Panc1 (cell line): ENCODE data around the gene MYO1E. TPM values are rescaled to one million over a fixed set of nuclear protein-coding genes. Genes with fewer than 3 reads are reported as not detected.

Experiments used
- ATAC-seq: fragments of 200-7000 bp; cut with Tn5 transposase; 2 replicates; pipeline ENCODE4 v1.9.1; 2020; ENCODE audit warnings: mild to moderate bottlenecking, moderate library complexity
- BruUV-seq: library from RNA; stranded (reverse); fragments of 400-500 nt; replicated peaks from 2 replicates; lab custom pipeline; 2021; lab: Mats Ljungman, UMichigan
- CTCF ChIA-PET: fragments of 300-600 bp; sonication (Branson Sonifier 250); formaldehyde crosslinking; loops from one replicate; lab custom pipeline; 2022; ENCODE audit warnings: antibody characterized with exemption; lab: Charles Lee
- POLR2A ChIA-PET: fragments of 300-600 bp; sonication (Branson Sonifier 250); formaldehyde crosslinking; loops from one replicate; lab custom pipeline; 2022; ENCODE audit warnings: antibody characterized with exemption; lab: Charles Lee
- DNase-seq: peaks from one replicate; pipeline ENCODE4 v3.0.0-alpha.2; 2010; ENCODE audit warnings: low read depth, low spot score
- H3K27ac ChIP-seq: 2 replicates; pipeline ENCODE4 v1.5.1; 2011; ENCODE audit warnings: mild to moderate bottlenecking, low read length, inconsistent platforms
- H3K27me3 ChIP-seq: fragments of 200-500 bp; sonication (Bioruptor generic); 2 replicates; pipeline ENCODE4 v1.6.0; 2014; ENCODE audit warnings: low read length, inconsistent platforms; ENCODE audit not compliant: control insufficient read depth, insufficient read depth
- H3K36me3 ChIP-seq: fragments of 200-500 bp; sonication (Bioruptor generic); 2 replicates; pipeline ENCODE4 v1.5.1; 2014; ENCODE audit warnings: inconsistent platforms, mild to moderate bottlenecking, low read length, moderate library complexity; ENCODE audit not compliant: control insufficient read depth, insufficient read depth
- H3K4me1 ChIP-seq: 2 replicates; pipeline ENCODE4 v1.5.1; 2011; ENCODE audit warnings: inconsistent platforms, mild to moderate bottlenecking, low read length, moderate library complexity; ENCODE audit not compliant: control insufficient read depth, insufficient read depth
- H3K4me3 ChIP-seq, 2 experiments: 2 replicates each; pipeline ENCODE4 v1.5.1; 2011 to 2012; ENCODE audit warnings: low read depth in 2 of 2, low read length in 2 of 2, mild to moderate bottlenecking in 2 of 2, inconsistent platforms in 1 of 2, moderate library complexity in 1 of 2
- H3K9me3 ChIP-seq: fragments of 200-500 bp; sonication (Bioruptor generic); 2 replicates; pipeline ENCODE4 v1.5.1; 2014; ENCODE audit warnings: low read depth, mild to moderate bottlenecking, inconsistent platforms, low read length, moderate library complexity; ENCODE audit not compliant: control insufficient read depth, insufficient read depth
- POLR2AphosphoS5 ChIP-seq: IDR thresholded peaks from 2 replicates; pipeline ENCODE4 v1.6.1; 2012; ENCODE audit warnings: mild to moderate bottlenecking, low read depth, low read length, moderate library complexity
- SIN3A ChIP-seq: IDR thresholded peaks from 2 replicates; pipeline ENCODE4 v1.6.1; 2012; ENCODE audit warnings: low read depth, mild to moderate bottlenecking, low read length, moderate library complexity, borderline replicate concordance; ENCODE audit not compliant: insufficient read depth
- TCF7L2 ChIP-seq: IDR thresholded peaks from 2 replicates; pipeline ENCODE4 v1.6.1; 2011; ENCODE audit warnings: mild to moderate bottlenecking, low read depth, low read length, inconsistent platforms
- in situ Hi-C: cut with HindIII; loops from 2 replicates; pipeline ENCODE4 v1.10.0; 2016; ENCODE audit warnings: low sequenced_read_pairs, low pct_unique_long_range_greater_than_20kb
- intact Hi-C: fragments of 100-400 bp; cut with micrococcal nuclease; formaldehyde crosslinking; loops from one replicate; pipeline ENCODE4 v1.10.0; 2022; ENCODE audit not compliant: unreplicated experiment
- total RNA-seq: library from RNA; stranded (reverse); gene quantifications from one replicate; pipeline ENCODE4 v1.2.1, GENCODE V29; 2021; ENCODE audit not compliant: unreplicated experiment
- TF ChIP-seq, protein P1 (sequence below): fragments of 450-650 bp; IDR thresholded peaks from 2 replicates; pipeline ENCODE4 v1.5.1; 2017; ENCODE audit warnings: mild to moderate bottlenecking
- TF ChIP-seq, protein P2 (sequence below), 2 experiments: IDR thresholded peaks; 2 replicates each; pipeline ENCODE4 v1.6.1; 2011 to 2012; ENCODE audit warnings: low read depth in 2 of 2, control low read depth in 1 of 2, low read length in 1 of 2, mild to moderate bottlenecking in 1 of 2, moderate library complexity in 1 of 2; ENCODE audit not compliant: insufficient read depth in 1 of 2

The MYO1E gene
- total RNA-seq, 1 experiment from 2014 or later = 161 TPM

DNA sequence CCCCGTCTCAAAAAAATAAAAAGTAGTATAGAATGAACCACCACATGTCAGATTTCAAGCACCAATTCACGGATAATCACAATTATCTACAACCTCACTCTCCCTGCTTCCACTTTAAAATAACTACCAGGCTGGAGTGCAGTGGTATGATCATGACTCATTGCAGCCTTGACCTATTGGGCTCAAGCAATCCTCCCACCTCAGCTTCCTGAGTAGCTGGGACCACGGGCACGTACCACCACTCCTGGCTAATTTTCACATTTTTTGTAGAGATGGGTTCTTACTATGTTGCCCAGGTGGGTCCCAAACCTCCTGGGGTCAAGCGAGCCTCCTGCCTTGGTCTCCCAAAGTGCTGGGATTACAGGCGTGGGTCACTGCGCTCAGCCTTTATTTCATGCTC lies 204.1 kb downstream of the MYO1E start:
- ChIA-PET POLR2A (no interaction called here), CTCF (no interaction called here)
- Histone ChIP-seq H3K9me3 (no peaks in the 10 kb centered on the region), H3K4me3 (no peak overlapping the region), H3K27me3 (no peaks in the 10 kb centered on the region), H3K27ac (no peak overlapping the region), H3K36me3 (no peaks in the 10 kb centered on the region), H3K4me1 (peaks cover 4% of the 10 kb centered on the region; the same call in 1 of the 2 replicates)
- no TSS peak for BruUV-seq
- in situ Hi-C loops = no loop called here
- no peak for DNase-seq
- intact Hi-C loops = no loop called here
- TF ChIP-seq, protein P1, sequence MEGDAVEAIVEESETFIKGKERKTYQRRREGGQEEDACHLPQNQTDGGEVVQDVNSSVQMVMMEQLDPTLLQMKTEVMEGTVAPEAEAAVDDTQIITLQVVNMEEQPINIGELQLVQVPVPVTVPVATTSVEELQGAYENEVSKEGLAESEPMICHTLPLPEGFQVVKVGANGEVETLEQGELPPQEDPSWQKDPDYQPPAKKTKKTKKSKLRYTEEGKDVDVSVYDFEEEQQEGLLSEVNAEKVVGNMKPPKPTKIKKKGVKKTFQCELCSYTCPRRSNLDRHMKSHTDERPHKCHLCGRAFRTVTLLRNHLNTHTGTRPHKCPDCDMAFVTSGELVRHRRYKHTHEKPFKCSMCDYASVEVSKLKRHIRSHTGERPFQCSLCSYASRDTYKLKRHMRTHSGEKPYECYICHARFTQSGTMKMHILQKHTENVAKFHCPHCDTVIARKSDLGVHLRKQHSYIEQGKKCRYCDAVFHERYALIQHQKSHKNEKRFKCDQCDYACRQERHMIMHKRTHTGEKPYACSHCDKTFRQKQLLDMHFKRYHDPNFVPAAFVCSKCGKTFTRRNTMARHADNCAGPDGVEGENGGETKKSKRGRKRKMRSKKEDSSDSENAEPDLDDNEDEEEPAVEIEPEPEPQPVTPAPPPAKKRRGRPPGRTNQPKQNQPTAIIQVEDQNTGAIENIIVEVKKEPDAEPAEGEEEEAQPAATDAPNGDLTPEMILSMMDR = no peak
- TF ChIP-seq POLR2AphosphoS5 = no peak
- no peak for TF ChIP-seq TCF7L2
- no peak for ATAC-seq

DNA sequence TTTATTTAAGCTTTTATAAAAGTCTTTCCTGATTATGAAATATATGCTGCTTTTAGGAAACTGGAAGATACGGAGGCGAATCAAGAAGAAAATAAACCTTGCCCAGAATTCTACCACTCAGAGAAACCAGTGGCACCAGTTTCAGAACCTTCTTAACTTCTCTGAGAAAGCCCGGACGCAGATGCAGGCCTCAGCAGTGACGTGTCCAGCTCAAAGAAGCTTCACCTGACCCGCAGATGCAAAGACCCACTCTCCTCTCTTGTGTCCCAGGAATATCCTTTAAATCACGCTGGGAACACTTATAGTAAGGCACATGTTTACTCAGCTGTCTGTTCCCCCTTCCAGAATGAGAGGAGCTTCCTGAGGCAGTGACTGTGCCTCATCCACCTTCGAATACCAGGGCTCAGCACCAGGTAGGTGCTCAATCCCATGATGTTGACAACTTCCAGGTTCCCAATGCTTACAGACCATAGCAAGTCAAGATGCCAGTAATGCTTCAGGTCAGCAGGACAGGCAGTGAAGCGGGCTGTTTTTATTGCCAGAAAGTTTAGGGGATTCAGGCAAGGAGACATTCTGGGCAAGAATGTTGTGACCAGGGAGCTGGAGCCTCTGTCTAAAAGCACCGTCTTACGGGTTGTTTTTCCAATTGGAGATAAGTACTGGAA lies 205.9 kb downstream of the MYO1E start:
- Histone ChIP-seq H3K27ac (no peak overlapping the region), H3K9me3 (no peaks in the 10 kb centered on the region), H3K27me3 (no peaks in the 10 kb centered on the region), H3K36me3 (no peaks in the 10 kb centered on the region), H3K4me3 (no peak overlapping the region), H3K4me1 (peaks cover 4% of the 10 kb centered on the region; the same call in 1 of the 2 replicates)
- TF ChIP-seq, protein P1 = no peak
- TF ChIP-seq, protein P2, sequence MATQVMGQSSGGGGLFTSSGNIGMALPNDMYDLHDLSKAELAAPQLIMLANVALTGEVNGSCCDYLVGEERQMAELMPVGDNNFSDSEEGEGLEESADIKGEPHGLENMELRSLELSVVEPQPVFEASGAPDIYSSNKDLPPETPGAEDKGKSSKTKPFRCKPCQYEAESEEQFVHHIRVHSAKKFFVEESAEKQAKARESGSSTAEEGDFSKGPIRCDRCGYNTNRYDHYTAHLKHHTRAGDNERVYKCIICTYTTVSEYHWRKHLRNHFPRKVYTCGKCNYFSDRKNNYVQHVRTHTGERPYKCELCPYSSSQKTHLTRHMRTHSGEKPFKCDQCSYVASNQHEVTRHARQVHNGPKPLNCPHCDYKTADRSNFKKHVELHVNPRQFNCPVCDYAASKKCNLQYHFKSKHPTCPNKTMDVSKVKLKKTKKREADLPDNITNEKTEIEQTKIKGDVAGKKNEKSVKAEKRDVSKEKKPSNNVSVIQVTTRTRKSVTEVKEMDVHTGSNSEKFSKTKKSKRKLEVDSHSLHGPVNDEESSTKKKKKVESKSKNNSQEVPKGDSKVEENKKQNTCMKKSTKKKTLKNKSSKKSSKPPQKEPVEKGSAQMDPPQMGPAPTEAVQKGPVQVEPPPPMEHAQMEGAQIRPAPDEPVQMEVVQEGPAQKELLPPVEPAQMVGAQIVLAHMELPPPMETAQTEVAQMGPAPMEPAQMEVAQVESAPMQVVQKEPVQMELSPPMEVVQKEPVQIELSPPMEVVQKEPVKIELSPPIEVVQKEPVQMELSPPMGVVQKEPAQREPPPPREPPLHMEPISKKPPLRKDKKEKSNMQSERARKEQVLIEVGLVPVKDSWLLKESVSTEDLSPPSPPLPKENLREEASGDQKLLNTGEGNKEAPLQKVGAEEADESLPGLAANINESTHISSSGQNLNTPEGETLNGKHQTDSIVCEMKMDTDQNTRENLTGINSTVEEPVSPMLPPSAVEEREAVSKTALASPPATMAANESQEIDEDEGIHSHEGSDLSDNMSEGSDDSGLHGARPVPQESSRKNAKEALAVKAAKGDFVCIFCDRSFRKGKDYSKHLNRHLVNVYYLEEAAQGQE (IDR thresholded peaks at IDR 0.05; ENCODE audit: insufficient read depth in 1 of 2, low read depth in 2 of 2, low read length in 1 of 2) = no peak
- TF ChIP-seq POLR2AphosphoS5 (no peak), TCF7L2 (no peak), SIN3A (no peak)
- ATAC-seq (no peak), DNase-seq (no peak)
- CTCF ChIA-PET = no interaction called here
- in situ Hi-C loops (no loop called here), intact Hi-C loops (no loop called here)
- BruUV-seq = no TSS peak
- POLR2A ChIA-PET = no interaction called here
